Omental fat pad (tissue), 4 donors: Measurements from ENCODE around the gene HHAT. TPM values are rescaled to one million over a fixed set of nuclear protein-coding genes. Genes with fewer than 3 reads are reported as not detected.

Experiments used
- ATAC-seq: fragments of 150-250 bp; one replicate; pipeline ENCODE4 v1.9.1; 2016; ENCODE audit warnings: mild to moderate bottlenecking, moderate library complexity; ENCODE audit not compliant: low FRiP score
- DNase-seq: peaks from one replicate; pipeline ENCODE4 v3.0.0-alpha.2; 2019; ENCODE audit warnings: low spot score
- total RNA-seq, 4 donors: library from RNA; depleted of rRNA; stranded (reverse); fragments of >200 nt; gene quantifications; one replicate each; pipeline ENCODE4 v1.1.0, GENCODE V29; 2016
- TF ChIP-seq, protein P1 (sequence below), 3 donors: fragments of 450-650 bp; IDR thresholded peaks; one replicate each; pipeline ENCODE4 v1.5.1; 2016 to 2017; ENCODE audit warnings: antibody characterized with exemption in 3 of 3, mild to moderate bottlenecking in 3 of 3, moderate library complexity in 2 of 3

Gene HHAT
- total RNA-seq, 4 donors from 2014 or later: 3.4 to 7.8 (median 4.6) TPM

DNA sequence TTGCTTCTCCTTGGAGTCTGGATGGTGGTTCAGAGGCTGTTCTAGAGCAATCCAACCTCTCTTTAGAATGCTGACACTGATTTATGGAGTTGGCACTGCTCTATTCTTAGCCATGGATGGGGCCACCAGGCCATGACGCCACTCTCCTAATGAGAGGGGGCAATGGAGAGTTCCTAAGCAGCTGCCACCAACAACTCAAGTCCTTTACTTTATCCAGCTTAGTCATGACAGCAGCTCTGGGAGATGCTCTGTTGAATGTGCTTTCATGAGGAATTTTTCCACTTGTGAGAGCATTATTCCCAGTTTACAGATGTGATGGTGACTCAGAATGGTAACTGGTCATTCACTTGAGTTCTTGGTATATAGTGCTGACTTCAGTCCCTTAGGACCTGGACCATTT is 366.3 kb downstream of the HHAT start:
- ATAC-seq (no peak), DNase-seq (no peak)
- TF ChIP-seq, protein P1, sequence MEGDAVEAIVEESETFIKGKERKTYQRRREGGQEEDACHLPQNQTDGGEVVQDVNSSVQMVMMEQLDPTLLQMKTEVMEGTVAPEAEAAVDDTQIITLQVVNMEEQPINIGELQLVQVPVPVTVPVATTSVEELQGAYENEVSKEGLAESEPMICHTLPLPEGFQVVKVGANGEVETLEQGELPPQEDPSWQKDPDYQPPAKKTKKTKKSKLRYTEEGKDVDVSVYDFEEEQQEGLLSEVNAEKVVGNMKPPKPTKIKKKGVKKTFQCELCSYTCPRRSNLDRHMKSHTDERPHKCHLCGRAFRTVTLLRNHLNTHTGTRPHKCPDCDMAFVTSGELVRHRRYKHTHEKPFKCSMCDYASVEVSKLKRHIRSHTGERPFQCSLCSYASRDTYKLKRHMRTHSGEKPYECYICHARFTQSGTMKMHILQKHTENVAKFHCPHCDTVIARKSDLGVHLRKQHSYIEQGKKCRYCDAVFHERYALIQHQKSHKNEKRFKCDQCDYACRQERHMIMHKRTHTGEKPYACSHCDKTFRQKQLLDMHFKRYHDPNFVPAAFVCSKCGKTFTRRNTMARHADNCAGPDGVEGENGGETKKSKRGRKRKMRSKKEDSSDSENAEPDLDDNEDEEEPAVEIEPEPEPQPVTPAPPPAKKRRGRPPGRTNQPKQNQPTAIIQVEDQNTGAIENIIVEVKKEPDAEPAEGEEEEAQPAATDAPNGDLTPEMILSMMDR (IDR thresholded peaks at IDR 0.05): no peak

DNA sequence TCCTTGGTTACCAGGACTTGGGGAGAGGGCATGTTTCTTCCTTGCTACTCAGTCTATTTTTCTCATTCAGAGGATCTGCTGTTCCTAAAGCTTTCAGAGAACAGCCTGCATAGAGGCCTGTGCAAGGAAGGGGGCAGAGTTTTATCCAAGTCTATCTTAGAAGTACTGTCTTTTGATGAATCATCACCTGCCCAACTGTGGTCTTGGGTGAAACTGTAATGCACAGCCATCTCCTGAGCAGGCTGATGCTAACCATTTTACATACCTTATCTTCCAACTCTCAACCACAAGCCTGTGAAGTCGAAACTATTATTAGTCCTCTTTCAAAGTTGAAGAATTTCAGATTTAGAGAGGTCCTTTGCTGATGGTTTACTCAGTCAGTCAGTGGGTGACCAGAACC is 368.0 kb downstream of the HHAT start:
- TF ChIP-seq, protein P1 (IDR thresholded peaks at IDR 0.05): no peak
- ATAC-seq (no peak), DNase-seq (no peak)

DNA sequence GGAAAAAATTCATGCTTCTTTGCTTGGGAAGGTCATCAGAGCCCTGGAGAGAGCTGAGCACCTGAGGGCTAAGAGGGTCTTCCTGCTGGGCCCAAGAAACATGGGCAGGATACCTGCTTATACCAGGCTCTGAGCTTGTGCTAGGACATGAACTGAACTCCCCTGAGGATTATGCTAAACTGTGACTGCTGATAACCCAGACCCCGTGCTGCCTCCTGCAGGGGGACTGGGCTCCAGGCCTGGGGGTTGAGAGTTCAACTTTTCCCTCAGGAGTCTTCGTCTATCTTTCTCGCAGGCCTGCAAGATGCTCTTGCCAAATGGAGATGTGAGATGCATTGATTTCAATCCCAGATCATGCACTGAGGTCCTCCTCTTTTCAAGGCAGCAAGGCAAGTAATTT is 368.5 kb downstream of the HHAT start:
- no peak for ATAC-seq
- TF ChIP-seq, protein P1 (IDR thresholded peaks at IDR 0.05): no peak
- DNase-seq: no peak

DNA sequence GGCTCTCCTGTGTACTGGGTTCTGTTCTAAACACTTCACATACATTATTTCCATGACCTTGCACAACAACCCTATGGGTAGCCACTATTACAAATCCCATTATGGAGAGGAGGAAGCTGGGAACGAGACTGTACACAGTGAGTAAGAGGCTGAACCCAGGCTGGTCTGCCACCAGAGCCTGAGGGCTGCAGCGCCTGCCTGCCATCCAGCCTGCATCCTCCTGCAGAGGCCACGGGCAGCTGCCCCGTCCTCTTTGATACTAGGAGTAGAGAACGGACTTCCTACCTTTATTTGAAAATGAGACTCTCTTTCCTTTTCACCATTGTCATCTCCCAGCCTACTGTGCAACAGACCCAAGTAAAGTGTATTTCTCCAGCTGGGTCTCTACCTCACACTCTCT is 370.0 kb downstream of the HHAT start:
- DNase-seq (no peak), ATAC-seq (no peak)
- TF ChIP-seq, protein P1 (IDR thresholded peaks at IDR 0.05): no peak

DNA sequence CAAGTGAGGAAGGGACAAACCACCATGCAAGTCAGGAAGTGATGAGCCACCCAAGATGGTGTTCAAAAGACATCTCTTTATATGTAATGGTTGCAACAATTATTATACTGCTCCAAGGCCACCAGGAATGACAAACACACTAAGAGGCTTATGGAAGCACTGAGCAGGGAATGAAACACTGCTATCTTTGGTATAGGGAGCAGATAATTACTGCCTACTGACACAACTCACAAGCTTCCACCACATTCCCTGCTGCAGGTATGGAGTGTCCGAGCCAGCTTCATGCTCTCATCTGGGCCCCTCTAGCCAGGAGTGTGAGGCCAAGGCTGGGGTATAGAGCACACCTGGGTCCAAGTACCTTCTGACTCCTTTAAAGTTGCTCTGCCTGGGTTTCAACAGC is 371.4 kb downstream of the HHAT start:
- ATAC-seq (no peak), DNase-seq (no peak)
- TF ChIP-seq, protein P1 (IDR thresholded peaks at IDR 0.05): no peak

DNA sequence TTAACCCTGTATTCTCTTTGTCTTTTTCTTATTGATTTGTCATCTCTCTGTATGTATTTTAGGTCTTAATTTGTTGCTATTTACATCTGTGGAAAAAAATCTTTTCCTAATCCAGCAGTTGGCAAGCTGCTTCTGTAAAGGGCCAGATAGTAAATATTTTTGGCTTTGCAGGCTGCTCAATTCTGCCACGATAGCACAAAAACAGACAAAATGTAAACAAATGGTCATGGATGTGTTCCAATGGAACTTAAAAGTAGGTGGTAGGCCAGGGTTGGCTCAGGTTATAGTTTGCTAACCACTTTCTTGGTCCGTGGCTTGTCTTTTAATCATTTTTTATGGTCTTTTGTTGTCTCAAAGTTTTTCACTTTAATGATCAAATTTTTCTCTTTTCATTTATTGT is 371.8 kb downstream of the HHAT start:
- no peak for ATAC-seq
- TF ChIP-seq, protein P1 (IDR thresholded peaks at IDR 0.05): no peak
- no peak for DNase-seq

DNA sequence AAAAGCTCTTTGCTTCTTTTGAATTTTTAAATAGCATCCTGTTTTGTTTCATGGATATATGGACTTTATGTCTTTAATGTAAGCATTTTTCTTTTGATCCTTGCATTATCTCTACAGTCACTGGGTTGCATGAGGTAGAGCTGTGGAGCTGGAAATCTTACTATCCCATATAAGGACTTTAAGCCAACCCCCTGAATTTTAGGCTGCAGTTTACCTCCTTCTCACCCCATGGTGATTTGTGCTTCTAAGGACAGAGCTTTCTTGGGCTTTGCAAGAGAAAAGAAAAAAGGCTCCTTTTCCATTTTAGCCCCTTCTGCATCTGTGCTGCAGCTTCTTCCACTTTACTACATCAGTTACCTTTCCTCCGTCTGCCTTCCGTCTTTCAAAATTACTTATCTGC is 373.8 kb downstream of the HHAT start:
- no peak for ATAC-seq
- TF ChIP-seq, protein P1 (IDR thresholded peaks at IDR 0.05): no peak
- DNase-seq: no peak
